GM18861 (cell line): ENCODE results near the gene ANAPC1.
"Not testable (repeated sequence)": the region's sequence is repeated elsewhere in the genome, so short reads cannot be mapped to it uniquely, and the experiment has no call there.

Experiments used
- ATAC-seq: cut with Tn5 transposase; IDR thresholded peaks from one replicate; pipeline ENCODE4 v1.9.1; 2021; ENCODE audit not compliant: unreplicated experiment

Gene ANAPC1

GRCh38 chr2:111812970-111813622 lies 70.9 kb downstream of the ANAPC1 start:
- not testable (repeated sequence) for ATAC-seq

- ATAC-seq, result not testable (repeated sequence)
Observed at GRCh38 chr2:111790633-111791032, 93.4 kb downstream of the ANAPC1 start.

DNA sequence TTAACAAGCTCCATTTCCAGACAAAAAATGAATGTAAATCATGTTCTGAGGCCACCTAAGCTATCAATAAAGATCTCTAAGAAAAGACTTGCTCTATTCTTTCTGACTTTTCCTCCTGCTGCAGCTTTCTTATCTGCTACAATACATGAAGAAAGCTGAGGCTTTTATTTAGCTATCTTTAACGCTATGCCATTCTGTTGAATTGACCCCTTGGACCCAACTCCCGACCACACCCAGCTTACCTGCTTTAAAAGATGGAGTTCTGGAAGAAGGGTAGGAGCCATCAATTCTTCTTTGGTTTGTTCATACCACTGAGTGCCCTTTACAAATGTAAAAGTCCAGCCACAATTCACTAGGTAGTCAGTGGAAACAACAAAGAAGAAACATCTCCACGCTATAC lies 99.9 kb downstream of the ANAPC1 start:
- not testable (repeated sequence) for ATAC-seq

DNA sequence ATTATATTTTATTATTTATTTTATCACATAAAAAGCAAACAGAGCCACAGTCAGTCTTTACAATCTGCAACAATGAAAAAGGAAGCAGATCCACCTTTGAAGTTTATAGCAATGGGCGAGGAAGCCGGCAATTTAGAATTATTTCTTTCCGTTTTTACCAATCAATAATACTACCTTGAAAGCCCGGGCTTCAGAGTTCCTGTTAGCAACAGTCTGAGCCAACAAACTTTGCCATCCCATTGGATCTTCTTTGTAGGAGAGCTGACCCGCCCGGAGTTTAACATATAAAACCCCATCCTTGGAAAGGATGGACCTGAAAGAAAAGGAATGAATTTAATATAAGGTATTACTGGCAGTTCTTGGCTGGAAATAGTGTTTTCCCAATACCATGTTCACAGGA lies 101.8 kb downstream of the ANAPC1 start:
- not testable (repeated sequence) for ATAC-seq

GRCh38 chr2:111781443-111782094 lies 102.4 kb downstream of the ANAPC1 start:
- ATAC-seq, result not testable (repeated sequence)

DNA sequence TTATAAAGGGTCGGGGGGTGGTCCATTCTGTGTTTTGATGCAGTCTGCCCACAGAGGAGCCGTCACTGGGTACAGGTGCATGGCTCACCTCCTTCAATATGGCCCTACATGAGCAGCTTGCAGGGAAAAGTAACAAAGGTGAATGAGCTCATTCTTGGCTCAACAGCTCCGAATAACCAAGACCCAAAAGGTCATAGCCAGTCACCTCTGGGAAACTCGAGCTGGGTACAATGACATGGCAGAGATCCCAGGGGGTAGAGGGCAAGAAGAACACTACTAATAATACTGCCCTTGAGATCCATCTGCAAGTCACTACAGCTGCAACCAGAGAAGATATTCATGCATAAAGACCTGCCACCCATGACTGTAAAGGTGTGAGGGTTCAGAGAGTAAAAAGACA lies 106.8 kb downstream of the ANAPC1 start:
- not testable (repeated sequence) for ATAC-seq

- not testable (repeated sequence) for ATAC-seq
Observed at GRCh38 chr2:111776296-111776695, 107.7 kb downstream of the ANAPC1 start.

DNA sequence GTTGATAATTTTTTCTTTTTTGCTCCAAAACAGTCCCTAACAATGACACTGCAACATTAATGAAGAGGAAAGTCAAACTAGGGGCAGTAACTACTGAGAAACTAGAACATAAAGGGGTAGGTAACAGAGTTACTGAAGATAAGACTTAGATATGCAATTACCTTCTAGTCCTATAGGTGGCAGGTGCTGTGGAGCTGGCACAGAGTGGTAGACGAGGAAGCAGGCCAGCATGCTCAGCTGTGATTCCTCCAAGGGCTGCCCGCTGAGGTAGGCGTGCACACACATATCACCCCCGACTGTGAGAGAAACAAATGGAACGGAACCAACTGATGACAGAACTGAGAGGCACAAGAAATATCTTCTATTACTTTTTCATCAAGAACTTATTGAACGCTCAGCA lies 111.8 kb downstream of the ANAPC1 start:
- not testable (repeated sequence) for ATAC-seq

DNA sequence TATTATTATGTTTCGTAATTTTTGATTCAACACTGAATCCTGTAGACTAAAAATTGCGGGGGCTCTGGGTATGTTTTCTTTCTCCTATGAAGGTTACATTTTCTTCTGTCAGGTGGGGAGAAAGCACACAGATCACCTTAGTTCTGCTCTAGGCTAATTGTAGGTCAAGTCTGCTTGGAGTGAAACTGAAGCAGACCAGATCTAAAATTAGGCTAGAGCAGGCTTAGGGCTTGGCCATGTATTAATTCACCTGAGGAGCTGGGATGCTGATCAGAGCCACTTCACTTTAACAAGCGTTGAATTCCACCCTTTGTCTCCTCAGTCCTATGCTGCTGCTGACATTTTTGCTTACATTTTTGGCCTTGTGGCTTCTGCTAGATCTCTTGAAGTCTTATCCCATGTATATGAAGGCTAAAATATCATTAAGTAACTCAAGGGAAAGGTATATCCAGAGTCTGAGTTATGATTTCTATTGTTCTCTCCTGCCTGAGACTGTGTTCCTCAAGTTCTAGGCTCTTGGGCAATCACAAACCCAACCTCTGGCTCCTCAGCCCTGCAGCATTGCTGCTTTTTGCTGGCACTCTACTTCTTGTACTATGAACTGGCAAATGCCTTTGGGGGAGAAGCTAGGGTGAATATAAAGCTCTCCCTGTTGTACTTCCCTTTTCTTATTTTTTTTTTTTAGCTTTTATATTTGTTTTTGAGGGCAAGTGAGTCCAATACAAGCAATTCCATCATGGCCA lies 112.9 kb downstream of the ANAPC1 start:
- ATAC-seq, result not testable (repeated sequence)

GRCh38 chr2:111768266-111769190 lies 115.5 kb downstream of the ANAPC1 start:
- ATAC-seq, result not testable (repeated sequence)

GRCh38 chr2:111767087-111767486 lies 116.9 kb downstream of the ANAPC1 start:
- not testable (repeated sequence) for ATAC-seq

DNA sequence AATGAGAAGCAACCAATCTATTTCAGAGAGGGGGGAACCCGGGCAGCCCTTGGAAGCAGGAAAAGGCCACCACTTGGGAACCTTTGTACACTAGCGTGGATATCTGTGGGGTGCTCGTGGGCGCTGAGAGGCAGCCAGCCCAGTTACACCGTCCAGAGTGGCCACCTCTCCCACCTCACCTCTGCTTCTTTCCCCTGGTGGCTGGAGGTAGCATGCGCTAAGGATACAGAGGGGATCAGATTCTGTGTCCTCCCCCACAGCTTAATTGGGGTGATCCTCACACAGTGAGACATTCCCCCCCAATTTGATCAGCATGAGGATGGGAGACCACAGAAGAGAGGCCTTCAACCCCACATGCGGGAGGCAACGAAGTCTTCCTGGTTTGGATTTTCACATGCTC lies 117.7 kb downstream of the ANAPC1 start:
- ATAC-seq, result not testable (repeated sequence)

GRCh38 chr2:111764151-111764550 lies 119.8 kb downstream of the ANAPC1 start:
- ATAC-seq, result not testable (repeated sequence)

DNA sequence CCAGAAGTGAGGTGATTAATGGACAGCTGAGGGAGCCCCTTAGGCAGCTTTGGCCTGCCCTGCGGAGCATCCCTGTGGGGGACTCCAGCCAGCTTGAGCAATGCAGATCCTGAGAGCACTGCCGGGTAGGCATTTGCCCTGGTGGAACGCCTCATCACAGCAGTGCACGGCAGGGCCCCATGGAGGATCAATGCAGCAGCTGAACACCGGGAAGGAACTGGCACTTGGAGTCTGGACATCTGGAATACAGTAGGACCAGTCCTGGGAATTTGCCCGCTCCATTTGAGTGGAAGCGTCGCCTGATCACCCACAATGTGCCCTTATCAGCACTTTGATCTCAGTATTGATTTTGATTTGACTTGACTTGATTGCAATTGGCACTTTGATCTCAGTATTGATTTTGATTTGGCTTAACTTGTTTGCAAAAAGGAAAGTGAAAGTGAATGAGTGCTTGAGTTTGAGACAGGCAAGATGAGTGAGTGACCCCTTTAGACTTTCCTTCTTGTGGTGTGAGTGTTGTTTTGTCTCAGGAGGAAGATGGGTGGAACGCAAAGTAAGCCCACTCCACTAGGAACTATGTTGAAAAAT lies 123.2 kb downstream of the ANAPC1 start:
- ATAC-seq, result not testable (repeated sequence)

GRCh38 chr2:111752533-111752932 lies 131.5 kb downstream of the ANAPC1 start:
- ATAC-seq, result not testable (repeated sequence)

- ATAC-seq, result not testable (repeated sequence)
Observed at GRCh38 chr2:111750641-111751040, 133.4 kb downstream of the ANAPC1 start.

- not testable (repeated sequence) for ATAC-seq
Observed at GRCh38 chr2:111748429-111748828, 135.6 kb downstream of the ANAPC1 start.

- peak; percentile 79 for ATAC-seq
Observed at GRCh38 chr2:111747410-111748115, 136.4 kb downstream of the ANAPC1 start.

DNA sequence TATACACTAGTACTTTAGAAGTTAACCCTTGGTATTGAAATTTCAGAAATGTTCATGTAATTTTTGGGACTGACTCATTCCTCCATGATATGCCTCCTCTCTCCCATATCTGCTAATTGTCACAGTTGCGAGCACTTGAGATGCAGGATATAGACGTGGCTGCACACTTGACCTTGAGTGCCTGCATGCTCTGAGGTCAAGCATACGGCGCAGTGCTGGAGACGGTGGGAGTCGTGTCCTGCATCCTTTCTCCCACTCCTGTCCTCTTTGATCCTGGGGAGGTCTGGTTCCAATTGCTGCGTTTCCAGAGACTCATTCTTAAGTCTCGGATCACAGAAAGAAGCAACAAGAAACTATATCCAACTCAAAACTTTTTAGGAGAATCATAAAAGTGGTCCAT lies 139.2 kb downstream of the ANAPC1 start:
- not testable (repeated sequence) for ATAC-seq

DNA sequence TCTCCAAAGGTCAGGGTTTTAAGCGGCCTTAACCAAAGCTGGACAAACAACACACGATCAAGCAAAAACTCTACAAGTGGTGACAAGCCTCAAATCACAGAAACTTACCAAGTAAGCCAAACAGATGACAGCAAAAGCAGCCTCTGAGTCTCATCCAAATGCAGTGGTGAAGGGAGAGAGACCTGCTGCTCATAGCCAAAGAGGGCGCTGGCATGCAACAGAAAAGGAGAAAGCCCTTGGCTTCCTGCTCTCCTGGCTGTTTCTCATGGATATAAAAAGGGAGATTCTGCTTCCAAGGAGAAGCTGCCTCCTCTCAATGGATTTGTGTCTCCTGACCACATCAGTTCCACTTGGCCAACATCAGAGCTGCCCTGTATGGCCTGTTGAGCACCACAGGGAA lies 142.5 kb downstream of the ANAPC1 start:
- ATAC-seq, result not testable (repeated sequence)
